ENCODE results near the gene DISP3.

DISP3 gene

GRCh38 chr1:11567244-11568065, 88.5 kb downstream of the DISP3 start:
- DNase-seq (ENCODE audit: low spot score) = no peak
- peak overlapping the region; percentile 70 for H3K27ac ChIP-seq
- ChIA-PET POLR2A (ENCODE audit: low non-redundant PET) (interaction anchor here (0.6 kb wide), 1 partner anchor 359 kb away, joined by 4 read pairs; the partner anchor contains the start of gene KIAA2013), CTCF (no interaction called here)
- no peak for TF ChIP-seq CTCF (conservative IDR thresholded peaks at IDR 0.05; ENCODE audit: low read depth)

- CTCF ChIA-PET = interaction anchor here (0.6 kb wide), 1 partner anchor 428 kb away, joined by 5 read pairs; no protein-coding TSS in a partner anchor
- H3K27ac ChIP-seq = peak overlapping the region; percentile 70
- peak; percentile 39 for DNase-seq (ENCODE audit: low spot score)
- no peak for TF ChIP-seq CTCF (conservative IDR thresholded peaks at IDR 0.05; ENCODE audit: low read depth)
- POLR2A ChIA-PET (ENCODE audit: low non-redundant PET) = no interaction called here
These were observed 89.7 kb downstream of the DISP3 start for GRCh38 chr1:11568687-11569086.

- CTCF ChIA-PET = no interaction called here
- POLR2A ChIA-PET (ENCODE audit: low non-redundant PET) = no interaction called here
- peak overlapping the region; percentile 81 for H3K27ac ChIP-seq
- peak; percentile 50 for DNase-seq (ENCODE audit: low spot score)
- TF ChIP-seq CTCF (conservative IDR thresholded peaks at IDR 0.05; ENCODE audit: low read depth) = no peak
These were observed 90.6 kb downstream of the DISP3 start for GRCh38 chr1:11569551-11569950.

GRCh38 chr1:11569954-11570353, 91.0 kb downstream of the DISP3 start:
- DNase-seq (ENCODE audit: low spot score) = no peak
- peak overlapping the region; percentile 81 for H3K27ac ChIP-seq
- TF ChIP-seq CTCF (conservative IDR thresholded peaks at IDR 0.05; ENCODE audit: low read depth) = no peak
- ChIA-PET POLR2A (ENCODE audit: low non-redundant PET) (no interaction called here), CTCF (no interaction called here)

- no peak for TF ChIP-seq CTCF (conservative IDR thresholded peaks at IDR 0.05; ENCODE audit: low read depth)
- no peak for DNase-seq (ENCODE audit: low spot score)
- ChIA-PET CTCF (interaction anchor here (0.7 kb wide), 1 partner anchor 187 kb away, joined by 3 read pairs; no protein-coding TSS in a partner anchor), POLR2A (ENCODE audit: low non-redundant PET) (no interaction called here)
- no peak overlapping the region; the same call in 1 of the 2 replicates for H3K27ac ChIP-seq
These were observed 91.9 kb downstream of the DISP3 start for GRCh38 chr1:11570821-11571380.

GRCh38 chr1:11571906-11572616, 93.1 kb downstream of the DISP3 start:
- H3K27ac ChIP-seq = no peak overlapping the region
- TF ChIP-seq CTCF (conservative IDR thresholded peaks at IDR 0.05; ENCODE audit: low read depth) = no peak
- CTCF ChIA-PET = interaction anchor here (0.7 kb wide), 1 partner anchor 113 kb away, joined by 3 read pairs; no protein-coding TSS in a partner anchor
- DNase-seq (ENCODE audit: low spot score) = no peak
- POLR2A ChIA-PET (ENCODE audit: low non-redundant PET) = no interaction called here
